Measurements from ENCODE around the gene MNS1. TPM values are rescaled to one million over a fixed set of nuclear protein-coding genes. Genes with fewer than 3 reads are reported as not detected.
"Not testable (repeated sequence)": the region's sequence is repeated elsewhere in the genome, so short reads cannot be mapped to it uniquely, and the experiment has no call there.

MNS1 gene
- total RNA-seq, 1 donor, result 2.2 TPM

GRCh38 chr15:56432304-56432703, 32.6 kb downstream of the MNS1 start:
- Histone ChIP-seq H2AFZ (ENCODE audit: low read length) (no peak overlapping the region), H3K27me3 (ENCODE audit: insufficient read depth, low read length) (no peaks in the 10 kb centered on the region), H3K79me2 (ENCODE audit: insufficient read depth, low read length) (no peaks in the 10 kb centered on the region), H3K4me3 (ENCODE audit: insufficient read depth, low read length) (no peak overlapping the region), H3K4me1 (ENCODE audit: insufficient read depth, low read length) (no peaks in the 10 kb centered on the region), H3K36me3 (ENCODE audit: insufficient read depth, low read length) (no peaks in the 10 kb centered on the region), H3K27ac (ENCODE audit: low read depth, low read length) (no peak overlapping the region), H4K20me1 (ENCODE audit: insufficient read depth, low read length) (no peaks in the 10 kb centered on the region), H3K9me3 (ENCODE audit: low read depth, low read length) (no peaks in the 10 kb centered on the region), H3K4me2 (ENCODE audit: insufficient read depth, low read length) (no peak overlapping the region)
- no peak for TF ChIP-seq CTCF (IDR thresholded peaks at IDR 0.05; ENCODE audit: extremely low read depth, low read depth, low read length)
- DNase-seq (ENCODE audit: insufficient read length, low spot score, missing footprints), result no peak

GRCh38 chr15:56428821-56429458, 36.0 kb downstream of the MNS1 start:
- TF ChIP-seq CTCF (IDR thresholded peaks at IDR 0.05; ENCODE audit: extremely low read depth, low read depth, low read length), result peak; percentile 57
- no peaks in the 10 kb centered on the region for H4K20me1 ChIP-seq (ENCODE audit: insufficient read depth, low read length)
- no peak overlapping the region for H3K4me2 ChIP-seq (ENCODE audit: insufficient read depth, low read length)

GRCh38 chr15:56425976-56426375, 39.0 kb downstream of the MNS1 start:
- H3K27ac ChIP-seq (ENCODE audit: low read depth, low read length), result no peak overlapping the region
- DNase-seq (ENCODE audit: insufficient read length, low spot score, missing footprints), result no peak
- H3K4me2 ChIP-seq (ENCODE audit: insufficient read depth, low read length), result no peak overlapping the region
- H3K36me3 ChIP-seq (ENCODE audit: insufficient read depth, low read length), result no peaks in the 10 kb centered on the region
- H3K27me3 ChIP-seq (ENCODE audit: insufficient read depth, low read length), result no peaks in the 10 kb centered on the region
- H3K79me2 ChIP-seq (ENCODE audit: insufficient read depth, low read length), result no peaks in the 10 kb centered on the region
- no peak overlapping the region for H2AFZ ChIP-seq (ENCODE audit: low read length)
- H3K4me3 ChIP-seq (ENCODE audit: insufficient read depth, low read length), result no peak overlapping the region
- no peaks in the 10 kb centered on the region for H4K20me1 ChIP-seq (ENCODE audit: insufficient read depth, low read length)
- no peaks in the 10 kb centered on the region for H3K4me1 ChIP-seq (ENCODE audit: insufficient read depth, low read length)
- TF ChIP-seq CTCF (IDR thresholded peaks at IDR 0.05; ENCODE audit: extremely low read depth, low read depth, low read length), result no peak
- no peaks in the 10 kb centered on the region for H3K9me3 ChIP-seq (ENCODE audit: low read depth, low read length)

More at GRCh38 chr15:56428821-56429458, 36.0 kb downstream of the MNS1 start:
- Histone ChIP-seq H3K4me3 (ENCODE audit: insufficient read depth, low read length) (no peak overlapping the region), H3K27ac (ENCODE audit: low read depth, low read length) (no peak overlapping the region), H3K4me1 (ENCODE audit: insufficient read depth, low read length) (no peaks in the 10 kb centered on the region), H3K36me3 (ENCODE audit: insufficient read depth, low read length) (no peaks in the 10 kb centered on the region), H3K27me3 (ENCODE audit: insufficient read depth, low read length) (no peaks in the 10 kb centered on the region), H3K9me3 (ENCODE audit: low read depth, low read length) (no peaks in the 10 kb centered on the region), H3K79me2 (ENCODE audit: insufficient read depth, low read length) (no peaks in the 10 kb centered on the region), H2AFZ (ENCODE audit: low read length) (no peak overlapping the region)
- DNase-seq (ENCODE audit: insufficient read length, low spot score, missing footprints), result peak; percentile 71

GRCh38 chr15:56425276-56425675, 39.7 kb downstream of the MNS1 start:
- Histone ChIP-seq H3K36me3 (ENCODE audit: insufficient read depth, low read length) (no peaks in the 10 kb centered on the region), H3K79me2 (ENCODE audit: insufficient read depth, low read length) (no peaks in the 10 kb centered on the region), H3K27ac (ENCODE audit: low read depth, low read length) (no peak overlapping the region), H3K4me3 (ENCODE audit: insufficient read depth, low read length) (no peak overlapping the region), H3K4me1 (ENCODE audit: insufficient read depth, low read length) (no peaks in the 10 kb centered on the region), H2AFZ (ENCODE audit: low read length) (no peak overlapping the region), H4K20me1 (ENCODE audit: insufficient read depth, low read length) (no peaks in the 10 kb centered on the region), H3K4me2 (ENCODE audit: insufficient read depth, low read length) (no peak overlapping the region), H3K27me3 (ENCODE audit: insufficient read depth, low read length) (no peaks in the 10 kb centered on the region), H3K9me3 (ENCODE audit: low read depth, low read length) (no peaks in the 10 kb centered on the region)
- no peak for TF ChIP-seq CTCF (IDR thresholded peaks at IDR 0.05; ENCODE audit: extremely low read depth, low read depth, low read length)
- DNase-seq (ENCODE audit: insufficient read length, low spot score, missing footprints), result no peak

GRCh38 chr15:56413114-56413733, 51.7 kb downstream of the MNS1 start:
- H3K79me2 ChIP-seq (ENCODE audit: insufficient read depth, low read length); H3K27ac ChIP-seq (ENCODE audit: low read depth, low read length); DNase-seq (ENCODE audit: insufficient read length, low spot score, missing footprints); H2AFZ ChIP-seq (ENCODE audit: low read length); H4K20me1 ChIP-seq (ENCODE audit: insufficient read depth, low read length); H3K27me3 ChIP-seq (ENCODE audit: insufficient read depth, low read length); H3K4me3 ChIP-seq (ENCODE audit: insufficient read depth, low read length); H3K36me3 ChIP-seq (ENCODE audit: insufficient read depth, low read length); H3K4me2 ChIP-seq (ENCODE audit: insufficient read depth, low read length); H3K4me1 ChIP-seq (ENCODE audit: insufficient read depth, low read length); H3K9me3 ChIP-seq (ENCODE audit: low read depth, low read length): not testable (repeated sequence)
